Left ventricle myocardium superior (tissue), 1 donor: Measurements from ENCODE around the gene BSND. TPM values are rescaled to one million over a fixed set of nuclear protein-coding genes. Genes with fewer than 3 reads are reported as not detected.

Experiments
- ATAC-seq: fragments of 200-7000 bp; cut with Tn5 transposase; one replicate; pipeline ENCODE4 v1.9.1; 2020; ENCODE audit warnings: mild to moderate bottlenecking, moderate library complexity
- DNase-seq: peaks from one replicate; pipeline ENCODE4 v3.0.0-alpha.2; 2020
- intact Hi-C: fragments of 100-400 bp; cut with micrococcal nuclease; formaldehyde crosslinking; loops from one replicate; pipeline ENCODE4 v1.11.0; 2022
- total RNA-seq: library from RNA; stranded (reverse); fragmentation: NEBNext Ultra II Directional; extraction: Animal tissue kit (Norgen Biotek cat#: 25700); gene quantifications from one replicate; pipeline ENCODE4 v1.2.1, GENCODE V29; 2021
- donor health status: DM: no; HTN: yes; CAD: no; lungs with severe emphysema.

Gene BSND
- total RNA-seq, 1 donor from 2014 or later, result not detected

DNA sequence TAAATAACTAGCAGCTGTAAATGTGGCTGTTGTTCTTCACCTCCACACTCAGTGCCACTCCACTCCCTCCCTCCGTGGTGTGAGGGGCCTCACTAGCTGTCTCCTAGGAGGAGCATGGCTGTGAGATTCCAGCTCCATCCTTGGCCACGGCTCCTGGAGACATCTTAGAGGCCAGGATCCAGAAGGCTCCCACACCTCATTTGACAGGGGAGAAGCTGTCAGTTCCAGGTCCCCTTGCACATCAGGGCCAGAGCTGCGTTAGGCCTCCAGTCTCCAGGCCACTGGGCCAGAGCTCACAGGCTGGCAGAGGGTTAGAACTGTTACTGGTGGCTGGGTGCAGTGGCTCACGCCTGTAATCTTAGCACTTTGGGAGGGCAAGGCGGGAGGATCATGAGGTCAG is 55.7 kb downstream of the BSND start:
- ATAC-seq, result no peak
- no peak for DNase-seq
- intact Hi-C loops, result no loop called here

DNA sequence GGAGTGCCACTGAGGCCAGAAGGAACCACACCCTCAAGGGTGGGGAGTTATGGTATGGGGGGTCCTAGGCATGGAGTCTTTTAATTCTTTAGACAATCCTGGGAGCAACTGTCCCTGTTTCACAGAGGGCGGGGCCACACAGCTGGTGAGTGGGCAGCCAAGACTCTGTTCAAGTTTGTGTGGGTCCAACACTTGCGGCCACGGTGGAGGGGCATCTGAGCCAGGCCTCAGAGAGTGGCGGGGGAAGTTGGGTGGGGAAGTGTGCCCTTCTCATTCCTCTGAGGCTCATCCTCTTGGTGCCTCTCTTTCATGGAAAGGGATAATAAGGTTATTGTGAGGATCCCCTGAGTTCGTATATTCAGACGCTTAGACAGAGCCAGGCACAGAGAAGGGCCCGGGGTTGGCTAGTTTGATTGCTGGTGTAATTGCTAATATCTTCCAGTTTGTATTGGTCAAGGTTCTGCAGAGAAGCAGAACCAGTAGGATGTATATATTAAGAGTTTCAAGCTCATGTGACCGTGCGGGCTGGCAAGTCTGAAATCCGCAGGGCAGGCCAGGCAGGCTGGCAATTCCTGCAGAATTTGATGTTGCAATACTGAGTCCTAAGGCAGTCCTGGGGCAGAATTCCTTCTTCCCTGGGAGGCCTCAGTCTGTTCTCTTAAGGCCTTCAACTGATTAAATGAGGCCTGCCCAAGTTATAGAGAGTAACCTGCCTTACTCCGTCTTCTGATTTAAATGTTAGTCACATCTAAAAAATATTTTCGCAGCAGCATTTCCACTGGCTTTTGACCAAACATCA is 56.5 kb downstream of the BSND start:
- no peak for DNase-seq
- intact Hi-C loops, result no loop called here
- no peak for ATAC-seq

DNA sequence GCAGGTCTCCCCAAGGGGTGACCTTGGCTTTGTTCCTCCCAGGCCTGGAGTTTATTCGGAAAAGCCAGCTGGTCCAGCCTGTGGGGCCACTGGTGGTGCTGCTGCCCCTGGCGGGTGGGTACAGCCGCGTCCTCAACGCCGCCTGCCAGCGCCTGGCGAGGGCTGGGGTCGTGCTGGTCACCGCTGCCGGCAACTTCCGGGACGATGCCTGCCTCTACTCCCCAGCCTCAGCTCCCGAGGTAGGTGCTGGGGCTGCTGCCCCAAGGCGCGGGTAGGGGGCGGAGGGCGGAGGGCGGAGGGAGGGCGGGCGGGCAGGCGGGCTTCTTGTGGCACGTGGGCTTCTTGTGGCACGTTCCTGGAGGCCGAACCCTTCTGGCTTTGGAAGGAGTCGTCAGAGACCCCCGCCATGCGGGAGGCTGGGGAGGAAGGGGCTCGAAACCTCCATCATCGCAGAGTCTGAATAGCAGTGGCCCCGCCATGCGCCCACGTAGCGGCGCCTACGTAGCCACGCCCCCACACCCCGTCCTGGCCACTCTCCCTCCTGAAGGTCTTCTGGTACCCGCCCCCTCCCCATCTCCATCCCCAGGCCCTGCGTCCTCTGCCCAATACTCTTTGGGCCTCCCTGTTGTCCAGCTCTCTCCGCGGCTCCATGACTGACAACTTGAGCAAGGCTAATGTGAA is 57.4 kb downstream of the BSND start:
- ATAC-seq (no peak), DNase-seq (no peak)
- intact Hi-C loops, result no loop called here

DNA sequence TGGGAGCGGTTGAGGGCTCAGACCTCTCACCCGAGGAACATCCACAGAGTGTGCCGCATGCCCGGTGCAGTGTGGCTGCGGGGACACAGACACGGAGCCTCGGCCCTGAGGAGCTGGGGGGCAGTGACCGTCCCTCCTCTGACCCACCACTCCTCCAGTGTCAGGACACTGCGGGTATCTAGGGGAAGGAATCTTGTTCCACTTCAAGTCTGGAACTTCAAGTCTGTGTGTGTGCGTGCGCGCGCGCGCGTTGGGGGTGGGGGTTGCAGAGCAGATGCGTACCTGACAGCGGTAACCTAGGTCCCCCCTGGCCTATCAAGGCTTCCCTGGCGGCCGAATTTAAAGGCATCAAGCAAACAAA is 57.9 kb downstream of the BSND start:
- no peak for ATAC-seq
- intact Hi-C loops, result no loop called here

DNA sequence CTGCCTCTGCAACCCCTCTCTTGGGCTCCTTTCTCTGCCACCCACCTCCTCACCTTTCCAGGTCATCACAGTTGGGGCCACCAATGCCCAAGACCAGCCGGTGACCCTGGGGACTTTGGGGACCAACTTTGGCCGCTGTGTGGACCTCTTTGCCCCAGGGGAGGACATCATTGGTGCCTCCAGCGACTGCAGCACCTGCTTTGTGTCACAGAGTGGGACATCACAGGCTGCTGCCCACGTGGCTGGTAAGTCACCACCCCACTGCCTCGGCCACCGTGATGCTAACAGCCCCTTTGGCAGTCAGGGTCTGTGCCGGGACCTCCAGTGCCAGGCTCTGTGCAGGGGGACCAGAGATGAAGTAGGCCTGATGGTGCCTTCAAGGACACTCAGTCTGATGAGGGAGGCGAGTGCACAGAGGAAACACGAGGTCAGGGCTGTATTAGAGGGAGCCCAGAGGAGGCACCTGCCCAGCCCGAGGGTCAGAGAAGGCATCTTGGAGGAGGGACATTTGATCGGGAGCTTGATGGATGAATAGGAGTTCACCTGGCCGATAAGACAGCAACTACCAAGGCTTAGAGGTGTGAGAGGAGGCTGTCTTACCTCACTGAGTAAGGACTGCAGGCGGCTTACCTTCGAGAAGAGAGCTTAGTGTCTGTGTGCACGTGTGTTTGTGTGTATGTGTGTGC is 58.7 kb downstream of the BSND start:
- DNase-seq (no peak), ATAC-seq (no peak)
- intact Hi-C loops, result no loop called here

More for the DNA sequence above, 57.9 kb downstream of the BSND start:
- DNase-seq, result no peak

DNA sequence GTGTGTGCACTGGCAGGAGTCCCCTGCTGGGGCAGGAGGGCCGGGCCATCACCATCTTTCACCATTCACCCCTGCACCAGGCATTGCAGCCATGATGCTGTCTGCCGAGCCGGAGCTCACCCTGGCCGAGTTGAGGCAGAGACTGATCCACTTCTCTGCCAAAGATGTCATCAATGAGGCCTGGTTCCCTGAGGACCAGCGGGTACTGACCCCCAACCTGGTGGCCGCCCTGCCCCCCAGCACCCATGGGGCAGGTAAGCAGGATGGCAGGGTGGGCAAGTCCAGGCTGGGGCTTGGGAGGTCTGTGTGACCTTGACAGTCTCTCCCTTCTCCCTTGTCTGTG is 59.2 kb downstream of the BSND start:
- DNase-seq, result no peak
- intact Hi-C loops, result no loop called here
- ATAC-seq, result no peak

DNA sequence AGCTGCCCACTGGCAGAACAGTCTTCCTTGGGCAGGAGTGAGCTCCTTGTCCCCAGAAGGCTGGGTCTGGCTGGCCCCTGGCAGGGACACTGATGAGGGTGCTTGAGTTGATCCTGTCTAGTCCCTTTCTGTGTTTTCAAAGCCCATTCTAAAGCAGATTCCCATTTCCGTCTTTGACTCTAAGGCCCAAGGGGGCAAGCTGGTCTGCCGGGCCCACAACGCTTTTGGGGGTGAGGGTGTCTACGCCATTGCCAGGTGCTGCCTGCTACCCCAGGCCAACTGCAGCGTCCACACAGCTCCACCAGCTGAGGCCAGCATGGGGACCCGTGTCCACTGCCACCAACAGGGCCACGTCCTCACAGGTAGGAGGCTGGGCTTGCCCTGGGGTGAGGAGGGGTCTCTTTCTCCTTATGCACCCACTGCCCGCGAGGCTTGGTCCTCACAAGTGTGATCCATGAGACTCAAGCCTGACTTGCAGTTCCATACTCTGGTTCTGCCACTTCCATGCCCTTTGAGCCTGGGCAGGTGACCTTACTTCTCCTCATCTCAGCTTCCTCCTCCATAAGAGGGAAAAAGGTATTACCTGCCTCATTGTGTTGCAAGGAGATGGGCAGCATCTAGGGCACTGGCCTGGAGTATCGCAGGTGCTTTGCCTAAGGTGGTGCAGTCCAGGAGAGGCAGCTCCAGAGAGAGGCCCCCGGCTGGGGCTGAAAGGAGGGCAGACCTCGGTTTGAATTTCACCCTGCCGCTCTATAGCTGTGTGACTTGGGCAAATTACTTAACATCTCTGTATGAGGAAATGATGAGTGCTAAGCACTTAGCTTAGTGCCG is 60.8 kb downstream of the BSND start:
- DNase-seq (no peak), ATAC-seq (no peak)
- intact Hi-C loops, result no loop called here

DNA sequence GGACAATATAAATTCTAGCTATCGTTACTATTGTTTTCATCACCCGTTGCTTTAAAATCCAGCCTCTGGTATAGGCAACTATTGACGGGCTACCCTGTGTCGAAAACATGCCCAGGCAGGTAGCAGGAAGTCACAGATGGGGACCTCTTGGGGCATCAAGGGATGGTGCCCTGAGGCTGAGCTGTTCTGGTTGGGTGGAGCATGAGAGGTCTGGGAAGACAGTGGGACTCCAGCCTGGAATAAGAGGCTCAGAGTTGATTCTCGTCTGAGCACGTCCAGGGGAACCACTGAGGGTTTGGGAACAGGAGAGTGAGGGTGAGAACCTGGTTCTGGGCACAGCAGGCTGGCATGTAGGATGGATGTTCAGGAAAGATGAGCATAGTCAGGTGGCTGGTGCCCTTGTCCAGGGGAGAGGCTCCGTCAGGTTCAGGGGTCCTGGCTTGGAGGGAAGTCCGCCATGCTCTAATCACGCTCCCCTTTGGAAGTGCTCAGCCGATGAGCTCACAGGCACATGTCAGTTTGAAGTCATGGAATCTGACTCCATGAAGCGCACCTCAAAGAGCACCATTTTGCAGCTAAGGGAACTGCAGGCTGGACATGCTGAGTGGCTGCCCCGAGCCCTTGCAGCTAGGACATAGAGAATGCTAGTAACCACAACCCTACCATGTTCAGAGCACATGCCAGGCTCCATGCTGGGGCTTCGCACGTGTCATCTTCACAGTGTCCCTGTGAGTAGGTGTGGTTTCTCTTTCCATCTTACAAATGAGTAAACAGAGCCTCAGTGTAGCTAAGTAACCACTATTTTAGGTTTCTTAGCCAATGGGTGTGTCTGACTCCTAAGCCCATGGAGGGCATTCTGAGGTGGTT is 61.6 kb downstream of the BSND start:
- ATAC-seq, result no peak
- intact Hi-C loops, result no loop called here

DNA sequence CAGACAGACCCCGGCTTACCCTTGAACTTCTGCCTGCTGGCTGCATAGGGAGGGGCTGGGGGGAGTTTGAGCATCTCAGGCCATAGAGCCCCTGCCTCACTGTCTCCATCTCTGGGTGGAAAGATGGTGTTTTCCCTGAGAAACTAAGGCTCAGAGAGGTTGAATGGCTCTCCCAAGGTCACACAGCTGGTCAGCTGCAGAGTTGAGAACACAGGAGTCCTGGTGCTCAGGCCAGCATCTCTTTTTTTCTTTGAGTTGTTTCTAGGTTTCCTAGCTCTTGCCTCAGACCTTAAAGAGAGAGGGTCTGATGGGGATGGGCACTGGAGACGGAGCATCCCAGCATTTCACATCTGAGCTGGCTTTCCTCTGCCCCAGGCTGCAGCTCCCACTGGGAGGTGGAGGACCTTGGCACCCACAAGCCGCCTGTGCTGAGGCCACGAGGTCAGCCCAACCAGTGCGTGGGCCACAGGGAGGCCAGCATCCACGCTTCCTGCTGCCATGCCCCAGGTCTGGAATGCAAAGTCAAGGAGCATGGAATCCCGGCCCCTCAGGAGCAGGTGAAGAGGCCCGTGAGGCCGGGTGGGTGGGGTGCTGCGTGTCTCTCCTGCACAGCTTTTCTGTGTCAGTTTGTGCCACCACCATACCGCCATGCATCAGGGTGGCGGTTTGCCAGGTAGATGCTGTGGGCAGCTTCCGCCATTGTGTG is 62.4 kb downstream of the BSND start:
- intact Hi-C loops, result no loop called here

More for the DNA sequence above, 61.6 kb downstream of the BSND start:
- DNase-seq, result no peak

More for the DNA sequence above, 62.4 kb downstream of the BSND start:
- DNase-seq, result no peak
- ATAC-seq, result no peak

Other genes starting within 250 kb of the BSND start
- 4.0 TPM for gene PARS2, start 234.4 kb upstream of the BSND start, total RNA-seq
- 0.17 TPM for gene TTC22, start 197.6 kb upstream of the BSND start, total RNA-seq
- gene DHCR24, start 111.7 kb upstream of the BSND start, total RNA-seq, result 9.8 TPM
- 0.30 TPM for gene TMEM61, start 18.3 kb upstream of the BSND start, total RNA-seq
- gene PCSK9, start 40.6 kb downstream of the BSND start, total RNA-seq, result not detected
- gene USP24, start 216.4 kb downstream of the BSND start, total RNA-seq, result 33.1 TPM